ENCODE measurements around the gene LRRN2. TPM values are rescaled to one million over a fixed set of nuclear protein-coding genes. Genes with fewer than 3 reads are reported as not detected.

Gene LRRN2
- total and polyA plus RNA-seq, 2 of the 8 experiments (the other 6 are each of a cell fraction or from before 2014, with no cell fraction given) = 1.8 to 2.3 TPM

GRCh38 chr1:204696606-204697005 lies 11.1 kb upstream of the LRRN2 start (continued):
- no peak for TF ChIP-seq HDAC2 (IDR thresholded peaks at IDR 0.05; ENCODE audit: borderline replicate concordance in 1 of 2, low read depth in 2 of 2, low read length in 2 of 2)
